AG10803 (cell line): ENCODE results near the gene GOLGA3.
"Not testable (repeated sequence)": the region's sequence is repeated elsewhere in the genome, so short reads cannot be mapped to it uniquely, and the experiment has no call there.

Experiments
- DNase-seq: peaks from one replicate; pipeline ENCODE4 v3.0.0; 2010; ENCODE audit warnings: low read depth
- H3K4me3 ChIP-seq: 2 replicates; pipeline ENCODE4 v1.5.1; 2011; ENCODE audit warnings: mild to moderate bottlenecking, low read length, control low read depth
- TF ChIP-seq, protein P1 (sequence below): conservative IDR thresholded peaks from 2 replicates; pipeline ENCODE4 v1.5.1; 2011; ENCODE audit warnings: mild to moderate bottlenecking, low read length, control low read depth, inconsistent platforms

The GOLGA3 gene

DNA sequence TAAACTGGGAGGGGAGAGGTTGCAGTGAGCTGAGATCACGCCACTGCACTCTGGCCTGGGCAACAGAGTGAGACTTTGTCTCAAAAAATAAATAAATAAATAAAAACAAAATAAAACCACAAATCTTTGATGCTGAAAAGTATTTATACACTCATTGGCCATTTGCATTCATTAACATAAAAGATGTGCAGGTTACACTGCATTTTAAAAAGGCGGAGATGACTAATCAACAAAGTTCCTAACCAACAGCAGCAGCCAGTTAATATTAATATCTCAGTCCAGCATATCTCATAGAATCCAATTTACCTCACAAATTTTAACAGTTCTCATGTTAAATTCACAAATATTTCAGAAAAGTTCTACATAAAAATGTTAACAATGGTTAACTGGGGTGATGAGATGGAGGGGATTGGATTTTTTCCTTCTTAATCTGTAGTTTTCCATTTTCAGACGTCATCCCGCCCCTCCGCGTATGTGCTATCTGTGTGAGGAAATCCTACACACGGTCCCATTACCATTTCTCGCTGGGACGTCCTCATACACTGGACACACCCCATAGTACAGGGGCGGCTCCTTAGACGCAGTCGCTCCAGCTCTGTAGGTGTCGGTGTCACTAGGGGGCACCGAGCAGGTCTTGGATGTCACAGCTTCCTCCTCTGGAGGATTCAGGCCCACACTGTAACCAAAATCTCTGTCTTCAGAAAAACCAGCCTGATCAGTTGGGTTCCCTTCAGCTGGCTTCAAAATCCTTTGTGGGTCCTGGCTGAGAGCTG lies 74.3 kb downstream of the GOLGA3 start:
- no peak for DNase-seq
- H3K4me3 ChIP-seq = no peak overlapping the region
- TF ChIP-seq, protein P1, sequence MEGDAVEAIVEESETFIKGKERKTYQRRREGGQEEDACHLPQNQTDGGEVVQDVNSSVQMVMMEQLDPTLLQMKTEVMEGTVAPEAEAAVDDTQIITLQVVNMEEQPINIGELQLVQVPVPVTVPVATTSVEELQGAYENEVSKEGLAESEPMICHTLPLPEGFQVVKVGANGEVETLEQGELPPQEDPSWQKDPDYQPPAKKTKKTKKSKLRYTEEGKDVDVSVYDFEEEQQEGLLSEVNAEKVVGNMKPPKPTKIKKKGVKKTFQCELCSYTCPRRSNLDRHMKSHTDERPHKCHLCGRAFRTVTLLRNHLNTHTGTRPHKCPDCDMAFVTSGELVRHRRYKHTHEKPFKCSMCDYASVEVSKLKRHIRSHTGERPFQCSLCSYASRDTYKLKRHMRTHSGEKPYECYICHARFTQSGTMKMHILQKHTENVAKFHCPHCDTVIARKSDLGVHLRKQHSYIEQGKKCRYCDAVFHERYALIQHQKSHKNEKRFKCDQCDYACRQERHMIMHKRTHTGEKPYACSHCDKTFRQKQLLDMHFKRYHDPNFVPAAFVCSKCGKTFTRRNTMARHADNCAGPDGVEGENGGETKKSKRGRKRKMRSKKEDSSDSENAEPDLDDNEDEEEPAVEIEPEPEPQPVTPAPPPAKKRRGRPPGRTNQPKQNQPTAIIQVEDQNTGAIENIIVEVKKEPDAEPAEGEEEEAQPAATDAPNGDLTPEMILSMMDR = no peak

DNA sequence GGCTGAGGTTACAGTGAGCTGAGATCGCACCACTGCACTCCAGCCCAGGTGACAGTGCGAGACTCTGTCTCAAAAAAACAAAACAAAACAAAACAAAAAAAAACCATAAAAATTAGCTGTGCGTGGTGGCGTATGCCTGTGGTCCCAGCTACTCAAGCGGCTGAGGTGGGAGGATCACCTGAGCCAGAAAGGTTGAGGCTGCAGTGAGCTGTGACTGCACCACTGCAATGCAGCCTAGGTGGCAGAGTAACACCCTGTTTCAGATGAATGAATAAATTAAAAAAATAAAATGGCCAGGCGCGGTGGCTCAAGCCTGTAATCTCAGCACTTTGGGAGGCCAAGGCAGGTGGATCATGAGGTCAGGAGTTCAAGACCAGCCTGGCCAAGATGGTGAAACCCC lies 75.0 kb downstream of the GOLGA3 start:
- H3K4me3 ChIP-seq, DNase-seq: not testable (repeated sequence)

DNA sequence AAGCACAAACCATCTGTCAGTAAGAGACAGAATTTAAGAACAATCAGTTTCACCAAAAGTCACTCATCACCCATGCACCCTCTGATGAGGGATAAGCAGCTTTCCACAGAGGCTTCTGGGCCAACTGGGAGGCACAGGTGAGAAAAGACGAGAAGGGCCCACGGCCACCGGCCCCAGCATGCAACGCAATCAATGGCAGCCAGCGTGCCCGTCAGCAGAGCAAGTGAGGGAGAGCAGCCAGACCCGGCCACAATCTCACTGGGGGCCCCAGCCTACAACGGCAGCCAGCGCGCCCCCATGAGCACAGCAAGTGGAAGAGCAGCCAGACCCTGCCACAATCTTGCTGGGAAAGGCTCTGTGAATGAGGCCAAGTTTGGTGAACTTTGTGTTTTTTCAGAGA lies 80.3 kb downstream of the GOLGA3 start:
- TF ChIP-seq, protein P1 = no peak
- no peak for DNase-seq
- H3K4me3 ChIP-seq = no peak overlapping the region

DNA sequence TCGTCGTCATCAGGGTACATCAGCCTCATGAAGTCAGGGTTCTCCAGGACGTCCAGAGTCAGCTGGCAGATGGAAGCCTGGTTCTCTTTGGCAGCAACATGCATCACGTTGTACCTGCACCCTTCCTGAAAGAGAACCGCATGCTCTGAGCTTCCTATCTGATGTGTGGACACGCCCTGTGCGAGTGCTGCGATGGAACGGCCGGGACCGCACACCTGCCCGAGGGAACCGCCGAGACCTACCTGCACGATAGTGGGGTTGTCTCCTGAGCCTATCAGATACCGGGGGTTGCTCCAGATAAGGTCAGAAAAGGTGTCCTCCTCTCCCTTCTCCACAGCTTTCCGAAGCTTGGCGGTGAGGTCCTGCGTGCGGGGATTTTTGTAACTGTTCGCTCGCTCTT lies 80.8 kb downstream of the GOLGA3 start:
- no peak for DNase-seq
- H3K4me3 ChIP-seq = no peak overlapping the region

DNA sequence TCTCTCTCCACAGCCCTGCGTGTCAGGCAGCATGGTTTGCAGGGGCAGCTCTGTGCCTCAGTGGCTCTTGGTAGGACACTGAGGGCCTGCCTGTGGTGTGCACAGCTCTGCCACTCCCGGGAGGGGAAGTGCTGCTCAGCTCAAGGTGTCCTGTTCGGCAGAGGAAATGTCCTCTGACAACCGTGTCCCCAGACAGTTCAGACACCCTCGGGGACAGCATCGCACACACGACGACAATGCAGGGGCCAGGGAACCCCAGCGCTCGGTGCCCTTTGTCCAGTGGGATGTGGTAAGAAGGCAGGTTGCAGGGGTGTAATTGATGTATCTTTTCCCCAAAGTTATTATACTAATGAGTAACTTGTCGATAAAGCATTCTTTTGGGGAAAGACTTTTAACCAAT lies 81.3 kb downstream of the GOLGA3 start:
- DNase-seq = no peak
- TF ChIP-seq, protein P1 = no peak
- H3K4me3 ChIP-seq = no peak overlapping the region

More for the DNA sequence above, 80.8 kb downstream of the GOLGA3 start:
- TF ChIP-seq, protein P1 = no peak

DNA sequence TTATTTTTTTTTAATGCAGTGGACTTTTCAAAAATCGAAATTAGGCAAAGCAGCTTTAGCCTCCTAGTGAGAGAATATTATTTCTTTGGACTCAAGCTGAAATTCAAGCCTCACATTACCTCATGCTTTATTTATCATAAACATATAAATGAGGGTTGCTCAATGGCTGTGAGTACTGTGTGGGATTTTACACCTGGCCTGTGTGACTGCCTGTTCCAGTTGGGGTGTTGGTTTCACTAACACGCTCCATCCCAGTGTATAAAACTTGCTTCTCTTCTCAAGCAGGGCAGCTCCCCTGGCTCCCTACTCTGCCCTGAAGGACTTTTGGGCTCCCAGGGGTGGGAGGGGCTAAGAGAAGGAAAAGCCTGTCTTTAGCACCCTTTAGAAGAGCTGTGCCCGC lies 82.1 kb downstream of the GOLGA3 start:
- no peak for DNase-seq
- TF ChIP-seq, protein P1 = no peak
- H3K4me3 ChIP-seq = no peak overlapping the region

DNA sequence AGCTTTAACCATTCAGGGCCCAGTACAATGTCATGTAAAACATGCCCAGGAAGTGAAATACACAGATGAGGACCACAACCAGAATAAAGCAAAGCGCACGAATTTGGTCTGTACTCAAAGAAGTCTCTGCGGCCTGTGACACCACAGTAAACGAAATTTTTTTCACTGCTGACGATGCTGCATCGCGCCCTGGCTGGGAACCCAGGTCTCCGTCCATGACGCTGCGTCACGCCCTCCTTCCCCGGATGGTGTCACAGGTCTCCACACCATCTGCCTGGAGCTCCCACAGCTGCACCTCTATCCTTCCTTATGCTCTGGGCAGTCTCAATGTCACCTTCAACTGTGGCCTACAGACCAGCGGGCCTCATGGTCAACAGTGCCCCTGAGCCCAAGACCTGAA lies 84.8 kb downstream of the GOLGA3 start:
- no peak for DNase-seq
- no peak overlapping the region for H3K4me3 ChIP-seq
- TF ChIP-seq, protein P1 = no peak

DNA sequence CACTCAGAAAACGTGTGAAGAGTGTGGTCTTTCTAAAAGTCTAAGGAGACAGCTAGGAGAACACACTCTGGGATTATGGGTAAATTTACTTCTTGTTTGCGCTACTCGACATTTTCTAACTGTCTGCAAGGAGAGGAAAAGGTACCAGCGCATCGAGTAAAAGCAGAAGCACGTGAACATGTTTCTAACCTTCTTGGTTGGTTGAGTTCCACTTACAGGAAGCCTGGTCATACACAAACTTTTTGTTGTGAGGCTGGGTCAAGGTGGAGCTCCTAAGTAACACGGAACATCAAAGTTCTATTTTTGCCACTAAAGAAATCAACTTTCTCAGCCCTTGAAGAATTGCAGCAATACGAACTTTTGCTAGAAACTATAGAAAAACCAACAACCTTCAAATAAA lies 87.0 kb downstream of the GOLGA3 start:
- H3K4me3 ChIP-seq = no peak overlapping the region
- TF ChIP-seq, protein P1 = no peak
- no peak for DNase-seq
